ENCODE data around the gene TMEM219.

GRCh38 chr16:29940656-29941055 lies 21.2 kb upstream of the TMEM219 start:
- TF ChIP-seq HNF4G (IDR thresholded peaks at IDR 0.05) (no peak), CTCF (IDR thresholded peaks at IDR 0.05; ENCODE audit: low read depth, low read length, missing input control) (no peak), TAF1 (conservative IDR thresholded peaks at IDR 0.05) (no peak), MAX (IDR thresholded peaks at IDR 0.05) (no peak), RXRA (IDR thresholded peaks at IDR 0.05) (no peak), SP1 (IDR thresholded peaks at IDR 0.05) (no peak), HNF4A (conservative IDR thresholded peaks at IDR 0.05) (no peak), REST (IDR thresholded peaks at IDR 0.05) (no peak), ATF3 (IDR thresholded peaks at IDR 0.05) (no peak), ZBTB33 (IDR thresholded peaks at IDR 0.05) (no peak), YY1 (IDR thresholded peaks at IDR 0.05) (no peak), GABPA (IDR thresholded peaks at IDR 0.05 in 1 of 2, conservative IDR thresholded peaks at IDR 0.05 in 1 of 2) (no peak), EGR1 (IDR thresholded peaks at IDR 0.05; ENCODE audit: low read depth in 2 of 2) (no peak)
